Stimulated activated CD8-positive, alpha-beta memory T cell treated with anti-CD3 and anti-CD28 coated beads, Interleukin-15, amount 100 ng/mL, for 1 hour (primary cell): ENCODE measurements around the gene CASTOR2.
A peak's percentile ranks its signal among the peaks of the same experiment; 100 is the strongest.
"Not testable (repeated sequence)": the region's sequence is repeated elsewhere in the genome, so short reads cannot be mapped to it uniquely, and the experiment has no call there.

Experiments
- DNase-seq: peaks from one replicate; pipeline ENCODE4 v3.0.0-alpha.2; 2020; ENCODE audit warnings: low read depth

CASTOR2 gene

DNA sequence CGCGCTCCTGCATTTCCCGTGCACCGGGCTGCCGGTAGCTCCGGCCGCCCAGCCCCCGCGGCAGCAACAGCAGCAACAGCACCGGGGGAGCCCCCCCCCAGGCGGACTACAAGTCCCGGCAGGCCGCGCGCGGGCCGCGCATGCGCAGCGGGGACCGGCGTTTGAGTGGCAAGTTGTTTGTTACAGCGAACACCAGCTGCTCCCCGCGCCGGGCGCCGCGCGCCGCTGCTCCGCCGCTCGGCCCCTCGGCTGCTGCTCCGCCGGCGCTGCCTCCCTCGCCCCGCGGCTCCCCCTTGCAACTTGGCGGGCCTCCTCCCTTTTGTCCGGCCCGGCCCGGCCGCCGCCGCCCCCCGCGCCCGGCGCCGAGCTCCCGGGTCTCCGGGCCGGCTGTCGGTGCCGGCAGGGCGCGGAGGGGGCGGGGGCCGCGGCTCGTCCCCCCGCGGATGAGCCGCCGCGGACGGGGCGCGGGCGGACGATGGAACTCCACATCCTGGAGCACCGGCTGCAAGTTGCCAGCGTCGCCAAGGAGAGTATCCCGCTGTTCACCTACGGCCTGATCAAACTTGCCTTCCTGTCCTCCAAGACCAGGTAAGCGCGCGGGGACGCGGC is at the start of gene CASTOR2:
CASTOR2 (plus strand) TSS at position 195 of the 609 bp plus-strand sequence; CDS start at position 476, 281 bp downstream.
- DNase-seq, result peak; percentile 32

DNA sequence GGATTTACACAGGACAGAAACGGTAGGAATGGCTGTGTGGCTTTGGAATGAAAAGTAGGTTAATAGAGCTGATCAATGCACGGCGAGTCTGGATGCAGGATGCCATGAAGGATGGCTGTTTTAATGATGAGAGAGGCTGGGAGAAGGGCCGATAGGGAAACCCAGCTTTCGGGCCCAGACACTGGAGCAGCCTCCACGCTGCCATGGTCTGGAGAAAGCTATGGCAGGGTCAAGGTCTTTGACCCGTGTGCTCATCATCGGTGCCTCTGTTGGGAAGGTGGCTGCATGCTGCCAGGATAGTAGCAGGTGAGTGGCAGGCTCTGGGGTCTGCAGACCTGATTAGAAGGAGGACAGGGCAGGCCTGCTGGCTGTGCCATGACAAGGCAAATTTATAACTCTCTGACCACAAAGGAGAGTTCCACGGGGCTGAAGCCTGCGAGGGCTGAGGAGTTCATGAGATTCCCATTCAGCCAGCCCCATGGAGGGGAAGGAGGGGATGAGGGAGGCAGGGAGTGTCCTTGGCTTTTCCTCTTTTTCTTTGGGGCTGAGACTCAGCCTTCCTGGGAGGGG is 42.1 kb upstream of the CASTOR2 start:
- DNase-seq, result not testable (repeated sequence)

- DNase-seq, result not testable (repeated sequence)
Measured at GRCh38 chr7:74923644-74924043, 40.9 kb upstream of the CASTOR2 start.

- not testable (repeated sequence) for DNase-seq
Measured at GRCh38 chr7:74926968-74927367, 37.5 kb upstream of the CASTOR2 start.

DNA sequence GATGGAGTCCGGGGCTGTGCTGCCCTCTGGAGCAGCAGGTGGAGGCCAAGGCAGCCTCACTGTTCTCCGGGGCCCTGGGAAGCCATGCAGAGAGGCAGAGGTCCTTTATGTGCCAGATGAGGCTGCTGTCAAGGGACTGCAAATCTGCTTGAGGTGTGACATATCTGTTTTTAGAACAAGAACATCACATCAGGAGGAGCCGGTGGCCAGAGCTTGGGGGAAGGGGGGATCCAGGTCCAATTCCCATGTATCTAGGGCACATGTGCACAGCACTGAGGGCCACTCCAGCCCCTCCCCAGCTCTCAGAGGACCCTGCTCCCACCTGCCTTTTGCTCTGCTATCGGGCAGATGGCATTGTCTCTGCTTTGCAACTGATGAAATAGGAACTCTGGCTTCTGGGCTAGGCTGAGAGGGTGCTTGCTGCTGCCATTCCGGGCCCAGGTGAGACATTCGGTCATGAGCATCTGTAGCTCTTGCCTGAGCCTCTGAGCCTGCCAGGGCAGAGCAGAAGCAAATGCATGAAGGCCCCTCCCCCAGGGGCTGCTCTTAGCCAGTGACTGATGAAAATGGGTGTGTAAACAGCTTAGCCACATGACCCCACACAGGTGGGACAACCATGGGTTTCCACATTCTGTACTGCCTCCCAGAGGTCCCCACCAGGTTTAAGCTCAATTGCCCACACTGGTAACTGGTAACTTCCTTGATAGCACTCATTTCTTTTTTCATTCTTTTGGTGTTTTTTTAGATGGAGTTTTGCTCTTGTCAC is 32.8 kb upstream of the CASTOR2 start:
- DNase-seq, result not testable (repeated sequence)

DNA sequence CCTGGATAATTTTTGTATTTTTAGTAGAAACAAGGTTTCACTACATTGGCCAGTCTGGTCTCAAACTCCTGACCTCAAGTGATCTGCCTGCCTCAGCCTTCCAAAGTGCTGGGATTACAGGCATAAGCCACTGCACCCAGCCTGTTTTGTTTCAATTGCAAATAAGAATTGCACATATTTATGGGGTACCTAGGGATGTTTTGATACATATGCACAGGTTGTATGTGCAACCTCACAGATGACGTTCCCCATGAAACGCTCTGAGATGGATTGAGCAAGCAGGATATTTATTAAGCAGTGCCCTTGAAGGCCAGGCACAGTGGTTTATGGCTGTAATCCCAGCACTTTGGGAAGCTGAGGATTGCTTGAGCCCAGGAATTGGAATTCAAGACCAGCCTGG is 25.1 kb upstream of the CASTOR2 start:
- DNase-seq, result not testable (repeated sequence)

- DNase-seq, result not testable (repeated sequence)
Measured at GRCh38 chr7:74941302-74942069, 23.0 kb upstream of the CASTOR2 start.

DNA sequence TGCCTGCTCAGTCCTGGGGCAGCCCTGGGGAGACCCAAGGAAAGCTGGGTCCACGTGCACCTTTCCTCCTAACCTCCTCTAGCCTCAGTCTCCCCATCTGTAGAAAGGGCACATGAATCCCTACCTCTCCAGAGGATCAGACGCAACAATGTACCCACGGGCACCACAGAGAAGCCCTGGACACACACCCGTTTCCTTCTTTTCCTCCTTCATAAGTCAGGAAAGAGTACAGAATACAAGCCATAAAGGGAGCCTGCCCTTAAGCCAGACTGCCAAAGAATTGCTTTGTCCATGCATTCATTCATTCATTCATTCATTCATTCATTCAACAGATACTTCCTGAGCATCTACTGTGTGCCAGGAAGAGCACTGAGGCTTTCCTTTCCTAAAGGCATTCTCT is 20.6 kb upstream of the CASTOR2 start:
- DNase-seq, result not testable (repeated sequence)

DNA sequence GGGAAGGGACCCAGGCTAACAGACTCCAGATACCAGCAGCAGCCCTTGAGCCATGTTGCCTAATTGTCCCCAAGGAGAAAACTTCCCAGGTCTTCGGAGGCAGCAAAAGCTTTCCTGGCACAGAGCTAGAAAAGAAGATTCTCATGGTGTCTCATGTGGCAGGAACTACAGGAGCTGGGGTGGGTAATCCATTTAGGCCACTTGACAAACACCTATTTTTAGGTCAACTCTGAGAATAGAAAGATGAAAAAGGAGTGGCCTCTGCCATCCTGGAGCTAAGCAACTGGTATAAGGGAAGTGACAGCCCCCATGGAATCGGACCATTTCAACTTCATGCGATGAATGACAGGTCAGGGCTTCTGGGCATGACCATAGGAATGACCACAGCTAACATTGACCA is 16.8 kb upstream of the CASTOR2 start:
- DNase-seq, result not testable (repeated sequence)

- DNase-seq, result not testable (repeated sequence)
Measured at GRCh38 chr7:74953774-74954173, 10.7 kb upstream of the CASTOR2 start.

GRCh38 chr7:74958328-74958727 is 6.2 kb upstream of the CASTOR2 start:
- not testable (repeated sequence) for DNase-seq

- DNase-seq, result not testable (repeated sequence)
Measured at GRCh38 chr7:74963704-74964510, 598 bp upstream of the CASTOR2 start.

DNA sequence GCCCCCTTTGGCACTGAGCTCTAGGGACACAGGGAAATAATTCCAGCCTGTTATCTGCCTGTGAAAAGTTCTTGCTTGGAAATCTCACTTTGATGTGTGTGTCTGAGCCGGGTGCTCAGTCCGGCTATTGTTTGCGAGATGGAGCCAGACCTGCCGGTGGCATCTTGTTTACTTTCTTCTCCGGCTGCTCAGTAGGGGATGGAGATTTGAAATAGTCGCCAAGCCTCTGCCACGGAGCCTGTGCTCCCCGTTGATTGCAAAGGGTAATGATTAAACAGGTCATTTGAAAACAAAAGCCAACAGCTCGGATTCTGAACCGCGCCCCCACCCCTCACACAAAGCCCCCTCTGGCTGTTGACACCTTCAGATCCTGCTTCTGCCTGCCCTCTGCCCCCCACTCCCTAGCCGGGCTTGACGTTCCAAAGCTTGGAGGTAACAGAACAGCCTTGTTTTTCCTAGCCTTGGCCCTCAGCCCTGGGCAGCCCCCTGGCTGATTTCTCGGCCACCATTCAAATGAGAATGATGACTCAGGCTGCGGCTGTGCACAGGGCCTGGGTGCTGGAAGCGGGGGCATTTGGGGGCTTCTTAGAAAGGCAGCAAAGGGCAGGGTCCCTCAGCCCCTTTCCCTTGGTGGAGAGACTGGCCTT is 1.8 kb downstream of the CASTOR2 start:
- not testable (repeated sequence) for DNase-seq

DNA sequence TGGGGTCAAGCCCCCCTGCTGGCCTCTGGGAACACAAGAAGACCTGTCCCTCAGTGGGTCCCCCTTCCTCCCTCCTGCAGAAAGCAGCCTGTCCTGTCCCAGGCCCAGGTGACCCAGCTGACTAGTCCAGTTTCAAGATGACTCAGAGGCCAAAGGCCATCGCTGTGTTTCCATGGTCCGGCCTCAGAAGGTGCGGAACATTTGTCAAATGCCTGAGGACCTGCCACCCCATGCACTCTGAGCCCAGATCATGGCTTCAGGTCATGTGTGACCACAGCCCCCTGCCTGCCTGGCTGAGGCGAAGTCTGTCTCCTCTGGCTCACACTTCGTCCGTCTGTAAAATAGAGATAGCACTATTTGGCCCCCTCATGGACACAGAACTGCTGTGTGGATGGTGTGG is 2.4 kb downstream of the CASTOR2 start:
- DNase-seq, result not testable (repeated sequence)

GRCh38 chr7:74971431-74971830 is 6.9 kb downstream of the CASTOR2 start:
- DNase-seq, result not testable (repeated sequence)

DNA sequence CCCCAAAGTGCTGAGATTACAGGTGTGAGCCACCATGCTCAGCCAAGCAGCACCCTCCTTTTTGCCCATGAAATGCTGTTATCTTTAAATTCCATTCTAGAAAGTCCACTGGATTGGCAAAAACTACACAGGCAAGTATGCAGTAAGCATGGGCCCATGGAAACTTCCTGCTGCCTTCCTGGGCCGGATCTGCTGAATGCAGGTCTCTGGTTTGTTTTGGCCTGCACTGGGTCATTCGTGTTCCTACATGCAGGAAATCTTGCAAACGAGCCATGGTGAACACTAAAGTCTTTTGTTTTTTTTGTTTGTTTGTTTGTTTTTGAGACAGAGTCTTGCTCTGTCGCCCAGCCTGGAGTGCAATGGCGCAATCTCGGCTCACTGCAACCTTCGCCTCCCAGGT is 7.9 kb downstream of the CASTOR2 start:
- not testable (repeated sequence) for DNase-seq

GRCh38 chr7:74975959-74976358 is 11.5 kb downstream of the CASTOR2 start:
- not testable (repeated sequence) for DNase-seq

DNA sequence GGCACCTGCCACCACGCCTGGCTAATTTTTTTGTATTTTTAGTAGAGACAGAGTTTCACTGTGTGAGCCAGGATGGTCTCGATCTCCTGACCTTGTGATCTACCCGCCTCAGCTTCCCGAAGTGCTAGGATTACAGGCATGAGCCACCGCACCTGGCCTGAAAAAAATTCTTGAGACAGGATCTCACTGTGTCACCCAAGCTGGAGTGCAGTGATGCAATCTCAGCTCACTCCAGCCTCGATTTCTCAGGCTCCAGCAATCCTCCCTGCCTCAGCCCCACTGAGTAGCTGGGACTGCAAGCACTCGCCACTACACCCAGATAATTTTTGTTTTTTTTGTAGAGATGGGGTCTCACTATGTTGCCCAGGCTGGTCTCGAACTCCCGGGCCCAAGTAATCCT is 13.0 kb downstream of the CASTOR2 start:
- not testable (repeated sequence) for DNase-seq

DNA sequence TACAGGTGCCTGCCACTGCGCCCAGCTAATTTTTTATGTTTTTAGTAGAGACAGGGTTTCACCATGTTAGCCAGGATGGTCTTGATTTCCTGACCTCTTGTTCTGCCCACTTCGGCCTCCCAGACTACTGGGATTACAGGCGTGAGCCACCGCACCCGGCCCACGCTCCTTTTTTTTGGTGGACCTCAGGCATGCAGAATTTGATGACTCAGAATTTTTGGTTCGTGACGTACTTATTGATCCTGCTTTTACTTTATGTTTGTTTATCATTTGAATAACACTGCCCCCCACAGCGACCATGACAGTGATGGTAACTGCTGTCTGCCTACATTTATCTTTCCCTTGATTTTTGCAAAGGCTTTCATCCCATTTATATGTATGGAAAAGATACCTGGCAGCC is 23.9 kb downstream of the CASTOR2 start:
- not testable (repeated sequence) for DNase-seq

DNA sequence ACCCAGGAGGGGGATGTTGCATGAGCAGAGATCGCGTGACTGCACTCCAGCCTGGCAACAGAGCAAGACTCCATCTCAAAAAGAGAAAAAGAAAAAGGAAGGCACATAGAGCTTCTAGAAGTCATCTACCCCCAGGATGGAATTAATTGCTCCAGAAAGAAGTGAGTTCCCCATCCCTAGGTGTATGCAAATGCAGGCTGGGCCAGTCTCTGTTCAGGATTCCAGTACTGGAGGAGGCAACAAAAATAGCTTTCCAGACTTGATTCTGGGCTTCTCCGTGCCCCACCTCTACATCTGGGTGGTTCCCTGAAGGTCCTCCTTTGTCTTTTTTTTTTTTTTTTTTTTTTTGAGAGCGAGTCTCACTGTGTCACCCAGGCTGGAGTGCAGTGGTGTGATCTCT is 28.6 kb downstream of the CASTOR2 start:
- no peak for DNase-seq
